Forelimb muscle (tissue), 1 donor: ENCODE results near the gene OR2Z1. TPM values are rescaled to one million over a fixed set of nuclear protein-coding genes. Genes with fewer than 3 reads are reported as not detected.
"Not testable (repeated sequence)": the region's sequence is repeated elsewhere in the genome, so short reads cannot be mapped to it uniquely, and the experiment has no call there.

ENCODE experiments used
- DNase-seq: peaks from one replicate; pipeline ENCODE4 v3.0.0-alpha.2; 2013; ENCODE audit warnings: low read depth
- polyA plus RNA-seq: library from polyadenylated mRNA; unstranded; fragments of 120-200 nt; gene quantifications from one replicate; pipeline ENCODE4 v1.2.1, GENCODE V29; 2013; ENCODE audit not compliant: insufficient read length

Gene OR2Z1
- polyA plus RNA-seq, 1 donor = not detected

- DNase-seq = no peak
These were observed 19.1 kb upstream of the OR2Z1 start for GRCh38 chr19:8702350-8702749.

DNA sequence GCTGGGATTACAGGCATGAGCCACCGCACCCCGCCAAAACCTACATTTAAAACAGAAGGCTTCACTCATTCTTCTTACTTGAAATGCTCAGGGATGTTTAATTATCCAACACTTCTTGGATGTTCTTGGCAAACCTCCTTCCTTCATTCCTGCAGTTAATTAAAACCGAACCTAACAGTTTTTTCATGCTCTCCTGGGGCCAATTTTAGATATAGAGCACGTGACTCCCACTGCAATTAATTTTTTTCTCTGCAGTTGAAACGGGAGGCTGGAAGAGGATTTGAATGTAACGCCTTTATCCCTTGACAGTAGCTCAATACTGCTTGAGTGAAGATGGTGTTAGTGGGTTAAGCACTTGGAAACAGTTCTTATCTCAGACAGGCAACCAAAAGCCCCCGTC lies 18.2 kb upstream of the OR2Z1 start:
- no peak for DNase-seq

DNA sequence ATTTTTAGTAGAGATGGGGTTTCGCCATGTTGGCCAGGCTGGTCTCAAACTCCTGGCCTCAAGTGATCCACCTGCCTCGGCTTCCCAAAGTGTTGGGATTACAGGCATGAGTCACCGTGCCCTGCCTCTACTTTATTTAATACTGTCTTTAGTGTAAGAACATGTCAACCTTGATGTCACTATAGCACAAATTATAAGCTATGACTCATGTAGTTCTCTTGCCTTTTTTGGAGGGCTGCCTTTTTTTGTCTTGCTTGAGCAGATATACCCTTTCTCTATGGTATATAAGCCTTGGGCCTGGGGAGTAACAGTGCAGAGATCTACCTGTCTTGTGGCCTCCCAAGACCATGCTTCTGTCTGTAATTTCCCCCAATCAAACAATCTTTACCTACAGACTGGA lies 16.1 kb upstream of the OR2Z1 start:
- not testable (repeated sequence) for DNase-seq

DNA sequence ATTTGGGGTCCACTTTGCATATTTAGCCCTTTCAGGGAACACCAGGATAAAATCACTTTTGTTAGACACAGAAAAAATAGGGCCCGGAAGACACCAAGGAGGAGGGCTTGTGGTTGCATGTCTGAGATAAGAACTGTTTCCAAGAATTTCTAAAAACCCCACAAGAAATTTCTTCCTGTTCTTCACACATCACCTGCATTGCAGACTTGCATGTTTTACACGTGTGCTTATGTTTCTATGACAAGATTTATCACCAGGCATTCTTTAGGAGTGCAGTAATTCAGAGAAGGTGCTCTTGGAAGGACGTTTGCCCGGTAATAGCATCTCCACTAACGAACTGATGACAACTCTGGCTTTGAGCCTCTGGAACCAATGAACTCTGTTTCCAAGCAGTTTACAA lies 15.7 kb upstream of the OR2Z1 start:
- DNase-seq = no peak

- not testable (repeated sequence) for DNase-seq
These were observed 11.1 kb upstream of the OR2Z1 start for GRCh38 chr19:8710337-8710736.

DNA sequence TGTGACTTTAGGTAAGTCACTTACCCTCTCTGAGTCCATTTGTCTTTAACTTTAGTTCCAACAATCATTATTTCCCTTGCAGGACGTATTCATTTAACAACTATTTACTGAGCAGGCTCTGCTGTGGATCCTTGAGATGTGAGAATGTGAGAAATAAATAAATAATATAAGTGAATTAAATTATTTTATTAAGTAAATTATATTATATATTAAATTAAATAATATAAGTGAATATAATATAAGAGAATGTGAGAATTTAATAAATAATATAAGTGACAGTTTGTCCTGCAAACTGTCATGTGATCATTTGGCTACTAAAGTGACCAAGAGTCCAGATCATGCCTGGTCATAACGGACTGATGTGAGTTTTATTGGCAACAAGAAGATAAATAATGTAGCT lies 598 bp downstream of the OR2Z1 start:
- no peak for DNase-seq

DNA sequence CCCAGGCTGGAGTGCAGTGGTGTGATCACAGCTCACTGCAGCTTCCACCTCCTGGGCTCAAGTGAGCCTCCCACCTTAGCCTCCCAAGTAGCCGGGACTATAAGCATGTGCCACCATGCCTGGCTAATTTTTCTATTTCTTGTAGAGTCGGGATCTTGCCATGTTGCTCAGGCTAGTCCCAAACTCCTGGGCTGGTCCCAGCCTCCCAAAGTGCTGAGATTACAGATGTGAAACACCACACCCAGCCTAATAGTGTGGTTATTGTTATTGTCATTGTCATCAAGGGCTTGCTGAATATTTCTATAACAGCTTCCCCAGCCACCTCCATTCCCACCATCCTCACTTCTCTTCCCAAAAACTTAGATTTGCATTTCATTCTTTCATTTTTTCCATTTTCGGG lies 2.8 kb downstream of the OR2Z1 start:
- DNase-seq = no peak

DNA sequence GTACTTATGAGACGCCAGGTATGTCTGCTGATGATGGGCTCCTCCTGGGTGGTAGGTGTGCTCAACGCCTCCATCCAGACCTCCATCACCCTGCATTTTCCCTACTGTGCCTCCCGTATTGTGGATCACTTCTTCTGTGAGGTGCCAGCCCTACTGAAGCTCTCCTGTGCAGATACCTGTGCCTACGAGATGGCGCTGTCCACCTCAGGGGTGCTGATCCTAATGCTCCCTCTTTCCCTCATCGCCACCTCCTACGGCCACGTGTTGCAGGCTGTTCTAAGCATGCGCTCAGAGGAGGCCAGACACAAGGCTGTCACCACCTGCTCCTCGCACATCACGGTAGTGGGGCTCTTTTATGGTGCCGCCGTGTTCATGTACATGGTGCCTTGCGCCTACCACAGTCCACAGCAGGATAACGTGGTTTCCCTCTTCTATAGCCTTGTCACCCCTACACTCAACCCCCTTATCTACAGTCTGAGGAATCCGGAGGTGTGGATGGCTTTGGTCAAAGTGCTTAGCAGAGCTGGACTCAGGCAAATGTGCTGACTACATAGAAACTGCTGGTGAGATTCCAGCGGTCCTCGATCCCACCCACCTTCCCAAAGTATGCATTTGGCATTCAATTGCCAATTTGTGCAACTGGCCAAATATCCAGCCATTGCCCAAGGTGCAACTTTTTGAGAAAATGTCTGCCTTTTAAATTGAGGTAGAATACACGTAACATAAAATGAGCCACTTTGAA lies 10.2 kb downstream of the OR2Z1 start:
- no peak for DNase-seq

DNA sequence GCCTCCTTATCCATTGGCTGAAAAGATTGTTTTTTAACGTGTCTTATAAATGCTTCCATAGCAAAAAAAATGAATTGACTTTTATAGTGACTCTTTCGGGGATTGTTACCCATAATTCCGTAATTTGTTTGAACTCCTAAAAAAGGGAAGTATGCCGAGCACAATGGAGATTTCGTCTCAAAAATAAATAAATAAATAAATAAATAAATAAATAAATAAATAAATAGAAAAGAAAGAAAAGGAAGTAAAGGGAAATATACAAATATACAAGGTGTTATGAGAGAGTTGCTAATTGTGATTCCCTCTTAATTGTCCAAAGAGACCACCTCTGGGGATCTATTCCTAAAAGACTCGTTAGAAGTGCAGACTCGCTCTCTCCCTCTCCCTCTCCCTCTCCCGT lies 16.9 kb downstream of the OR2Z1 start:
- DNase-seq = no peak

GRCh38 chr19:8739291-8740065 lies 18.0 kb downstream of the OR2Z1 start:
- not testable (repeated sequence) for DNase-seq

- not testable (repeated sequence) for DNase-seq
These were observed 45.8 kb downstream of the OR2Z1 start for GRCh38 chr19:8767257-8767656.

DNA sequence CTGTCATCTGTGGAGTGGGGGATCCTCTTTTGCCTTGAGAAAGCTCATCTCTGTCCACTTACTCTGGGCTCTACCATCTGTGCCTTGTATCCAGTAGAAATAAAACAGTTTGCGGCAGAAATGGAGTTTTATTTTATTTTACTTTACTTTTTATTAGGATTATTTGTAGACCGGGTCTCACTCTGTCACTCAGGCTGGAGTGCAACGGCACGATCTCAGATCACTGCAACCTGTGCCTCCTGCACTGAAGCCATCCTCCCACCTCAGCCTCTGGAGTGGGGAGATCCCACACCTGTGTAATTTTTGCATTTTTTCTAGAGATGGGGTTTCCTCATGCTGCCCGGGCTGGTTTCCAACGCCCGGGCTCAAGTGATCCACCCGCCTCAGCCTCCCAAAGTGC lies 47.8 kb downstream of the OR2Z1 start:
- not testable (repeated sequence) for DNase-seq

DNA sequence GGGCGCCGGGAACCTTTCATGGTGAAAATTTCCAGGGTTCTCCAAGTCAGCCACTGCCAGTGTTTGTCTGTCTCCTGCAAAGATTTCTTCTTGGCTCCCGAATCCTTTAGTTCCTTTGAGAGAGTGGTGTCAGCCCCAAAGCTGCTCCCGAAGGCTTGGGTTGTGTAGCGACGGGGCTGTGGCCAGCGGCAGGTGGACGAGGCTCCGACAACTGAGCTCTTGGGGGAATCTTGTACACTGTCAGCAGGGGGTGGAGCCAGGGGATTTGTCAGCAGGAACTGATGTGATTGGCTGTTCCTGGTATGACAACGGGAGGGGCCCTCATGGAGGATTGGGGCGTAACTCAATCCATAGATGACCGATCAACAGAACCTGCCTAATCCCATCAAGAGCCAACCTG lies 52.2 kb downstream of the OR2Z1 start:
- not testable (repeated sequence) for DNase-seq

Other genes starting within 250 kb of the OR2Z1 start
- 2.2 TPM for gene PRAM1, start 219.0 kb upstream of the OR2Z1 start, polyA plus RNA-seq
- 13.8 TPM for gene ZNF414, start 207.5 kb upstream of the OR2Z1 start, polyA plus RNA-seq
- gene MYO1F, start 144.2 kb upstream of the OR2Z1 start, polyA plus RNA-seq = 6.7 TPM
- gene ADAMTS10, start 110.9 kb upstream of the OR2Z1 start, polyA plus RNA-seq = 25.0 TPM
- not detected for gene NFILZ, start 91.0 kb upstream of the OR2Z1 start, polyA plus RNA-seq
- not detected for gene ACTL9, start 22.8 kb upstream of the OR2Z1 start, polyA plus RNA-seq
- 20.6 TPM for gene ZNF558, start 110.7 kb downstream of the OR2Z1 start, polyA plus RNA-seq
- not detected for gene MBD3L1, start 110.7 kb downstream of the OR2Z1 start, polyA plus RNA-seq